ENCODE measurements around the gene PSMB8. TPM values are rescaled to one million over a fixed set of nuclear protein-coding genes. Genes with fewer than 3 reads are reported as not detected.
A peak's percentile ranks its signal among the peaks of the same experiment; 100 is the strongest.

PSMB8 gene
- total and polyA plus RNA-seq, 4 donors: 12.4 to 30.4 (median 13.2) TPM

GRCh38 chr6:32860674-32861073, 16.8 kb upstream of the PSMB8 start:
- no peak for DNase-seq (ENCODE audit: low read depth in 4 of 6, low spot score in 6 of 6)
- WGBS (ENCODE audit: insufficient coverage): no CpG with 5 or more reads among the region's 1 CpG
- H3K4me3 ChIP-seq (ENCODE audit: low read depth, low read length): no peak overlapping the region
- H3K4me1 ChIP-seq (ENCODE audit: control insufficient read depth, insufficient read depth, low read length): no peaks in the 10 kb centered on the region
- H3K9me3 ChIP-seq (ENCODE audit: control insufficient read depth, insufficient read depth, low read length): no peaks in the 10 kb centered on the region
- H3K36me3 ChIP-seq (ENCODE audit: control insufficient read depth, insufficient read depth, low read length): no peaks in the 10 kb centered on the region
- H3K27me3 ChIP-seq (ENCODE audit: control insufficient read depth, insufficient read depth, low read length): peaks cover 24% of the 10 kb centered on the region
- no peak overlapping the region for H3K27ac ChIP-seq (ENCODE audit: low read depth, low read length)

- no peak overlapping the region for H3K27ac ChIP-seq (ENCODE audit: low read depth, low read length)
- H3K27me3 ChIP-seq (ENCODE audit: control insufficient read depth, insufficient read depth, low read length): peaks cover 33% of the 10 kb centered on the region
- 86% methylated on average over 5 of the region's 5 CpGs for WGBS (ENCODE audit: insufficient coverage)
- peaks cover 16% of the 10 kb centered on the region for H3K4me1 ChIP-seq (ENCODE audit: control insufficient read depth, insufficient read depth, low read length)
- no peak overlapping the region for H3K4me3 ChIP-seq (ENCODE audit: low read depth, low read length)
- DNase-seq (ENCODE audit: low read depth in 4 of 6, low spot score in 6 of 6): no peak
- H3K9me3 ChIP-seq (ENCODE audit: control insufficient read depth, insufficient read depth, low read length): no peaks in the 10 kb centered on the region
- H3K36me3 ChIP-seq (ENCODE audit: control insufficient read depth, insufficient read depth, low read length): no peaks in the 10 kb centered on the region
These were observed 14.3 kb upstream of the PSMB8 start for GRCh38 chr6:32858194-32858593.

DNA sequence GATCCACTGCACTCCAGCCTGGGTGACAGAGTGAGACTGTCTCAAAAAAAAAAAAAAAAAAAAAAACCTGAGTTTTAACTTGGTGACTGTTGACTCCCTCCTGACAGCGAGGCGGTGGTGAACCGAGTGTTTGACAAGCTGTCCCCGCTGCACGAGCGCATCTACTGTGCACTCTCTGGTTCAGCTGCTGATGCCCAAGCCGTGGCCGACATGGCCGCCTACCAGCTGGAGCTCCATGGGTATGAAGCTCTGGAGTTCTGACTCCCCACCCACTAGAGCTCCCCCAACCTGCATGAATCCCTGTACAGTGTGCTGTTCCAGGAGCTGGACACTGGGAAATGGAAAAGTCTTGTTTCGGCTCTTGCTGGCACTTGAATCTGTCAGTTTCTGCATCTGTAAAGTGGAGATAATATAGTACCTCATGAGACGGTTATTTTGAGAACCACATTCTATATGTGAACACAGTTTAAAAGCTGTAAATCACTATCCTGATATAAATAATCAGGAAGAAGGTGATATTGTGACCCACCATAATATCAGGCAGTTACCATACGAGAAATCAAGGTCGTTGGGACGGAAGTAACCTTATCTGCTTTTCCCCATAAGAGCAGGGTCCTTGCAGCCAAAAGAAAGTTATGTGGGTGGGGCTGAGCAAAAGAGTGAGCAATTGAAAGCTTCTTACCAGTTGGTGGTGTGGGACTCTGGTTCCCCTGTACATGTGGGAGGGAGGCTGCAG, 13.5 kb upstream of the PSMB8 start:
- Histone ChIP-seq H3K27me3 (ENCODE audit: control insufficient read depth, insufficient read depth, low read length) (peaks cover 38% of the 10 kb centered on the region), H3K4me3 (ENCODE audit: low read depth, low read length) (no peak overlapping the region), H3K4me1 (ENCODE audit: control insufficient read depth, insufficient read depth, low read length) (peaks cover 25% of the 10 kb centered on the region), H3K36me3 (ENCODE audit: control insufficient read depth, insufficient read depth, low read length) (no peaks in the 10 kb centered on the region), H3K27ac (ENCODE audit: low read depth, low read length) (no peak overlapping the region), H3K9me3 (ENCODE audit: control insufficient read depth, insufficient read depth, low read length) (no peaks in the 10 kb centered on the region)
- DNase-seq (ENCODE audit: low read depth in 4 of 6, low spot score in 6 of 6): no peak
- WGBS (ENCODE audit: insufficient coverage): 89% methylated on average over 9 of the region's 14 CpGs

DNA sequence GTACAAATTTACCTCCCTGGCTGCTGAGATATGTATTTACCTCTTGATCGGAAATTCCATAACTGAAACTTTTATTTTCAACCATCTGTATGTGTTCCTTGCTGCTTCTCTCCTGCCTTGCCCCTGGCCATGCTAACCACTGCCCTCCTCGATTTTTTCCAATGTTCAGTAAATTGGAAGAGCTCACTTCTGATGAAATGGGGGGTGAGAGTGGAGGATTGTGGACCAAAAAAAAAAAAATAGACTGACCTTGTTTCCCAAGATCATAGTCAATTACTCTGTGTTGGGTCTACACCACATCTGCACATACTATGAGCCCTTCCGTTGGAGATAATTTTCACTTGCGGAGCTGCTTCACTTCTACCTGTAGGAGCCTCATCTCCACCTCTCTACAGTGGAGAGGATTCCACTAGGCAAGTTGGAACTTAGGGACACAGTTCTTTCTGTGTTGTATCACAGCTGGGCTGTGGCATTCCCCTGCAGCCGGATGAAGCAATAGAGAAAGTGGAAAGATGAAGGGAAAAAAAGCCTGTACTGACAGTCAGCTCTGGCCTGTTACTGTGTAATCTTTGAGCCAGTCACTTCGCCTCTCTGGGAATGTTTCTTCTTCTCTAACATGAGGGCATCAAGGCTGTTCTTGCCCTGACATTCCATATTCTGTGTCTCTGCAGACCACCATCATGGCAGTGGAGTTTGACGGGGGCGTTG, 11.8 kb upstream of the PSMB8 start:
- Histone ChIP-seq H3K27me3 (ENCODE audit: control insufficient read depth, insufficient read depth, low read length) (peaks cover 39% of the 10 kb centered on the region), H3K27ac (ENCODE audit: low read depth, low read length) (no peak overlapping the region), H3K4me1 (ENCODE audit: control insufficient read depth, insufficient read depth, low read length) (peaks cover 30% of the 10 kb centered on the region), H3K36me3 (ENCODE audit: control insufficient read depth, insufficient read depth, low read length) (peaks cover 4% of the 10 kb centered on the region), H3K4me3 (ENCODE audit: low read depth, low read length) (no peak overlapping the region), H3K9me3 (ENCODE audit: control insufficient read depth, insufficient read depth, low read length) (no peaks in the 10 kb centered on the region)
- 97% methylated on average over 3 of the region's 8 CpGs for WGBS (ENCODE audit: insufficient coverage)
- no peak for DNase-seq (ENCODE audit: low read depth in 4 of 6, low spot score in 6 of 6)

GRCh38 chr6:32854376-32855178, 10.7 kb upstream of the PSMB8 start:
- peak overlapping the region; percentile 86 for H3K4me3 ChIP-seq (ENCODE audit: low read depth, low read length)
- no peaks in the 10 kb centered on the region for H3K9me3 ChIP-seq (ENCODE audit: control insufficient read depth, insufficient read depth, low read length)
- H3K36me3 ChIP-seq (ENCODE audit: control insufficient read depth, insufficient read depth, low read length): peaks cover 6% of the 10 kb centered on the region
- peak in 1 of 6 donors; percentile 21 for DNase-seq (ENCODE audit: low read depth in 4 of 6, low spot score in 6 of 6)
- peaks cover 39% of the 10 kb centered on the region for H3K27me3 ChIP-seq (ENCODE audit: control insufficient read depth, insufficient read depth, low read length)
- peak overlapping the region; percentile 99 for H3K27ac ChIP-seq (ENCODE audit: low read depth, low read length)
- 11% methylated on average over 17 of the region's 24 CpGs for WGBS (ENCODE audit: insufficient coverage)
- H3K4me1 ChIP-seq (ENCODE audit: control insufficient read depth, insufficient read depth, low read length): peaks cover 30% of the 10 kb centered on the region

- H3K27ac ChIP-seq (ENCODE audit: low read depth, low read length): peak within 1 kb of the TSS; percentile 99
- peaks cover 41% of the 10 kb centered on the region for H3K27me3 ChIP-seq (ENCODE audit: control insufficient read depth, insufficient read depth, low read length)
- DNase-seq (ENCODE audit: low read depth in 4 of 6, low spot score in 6 of 6): peak; percentile 67 to 96 (median 81)
- H3K4me3 ChIP-seq (ENCODE audit: low read depth, low read length): peak within 1 kb of the TSS; percentile 86
- peaks cover 6% of the 10 kb centered on the region for H3K36me3 ChIP-seq (ENCODE audit: control insufficient read depth, insufficient read depth, low read length)
- no peaks in the 10 kb centered on the region for H3K9me3 ChIP-seq (ENCODE audit: control insufficient read depth, insufficient read depth, low read length)
- WGBS (ENCODE audit: insufficient coverage): under 1% methylated on average over 68 of the region's 68 CpGs
- H3K4me1 ChIP-seq (ENCODE audit: control insufficient read depth, insufficient read depth, low read length): peaks cover 30% of the 10 kb centered on the region
These were observed 9.9 kb upstream of the PSMB8 start, which contains the start of the genes PSMB9 and TAP1 for GRCh38 chr6:32853541-32854375. PSMB9 (plus strand) TSS chr6:32854192; CDS start chr6:32854230, 38 bp downstream. TAP1 (minus strand) TSS chr6:32853704; CDS start chr6:32853636, 68 bp downstream.

- H3K36me3 ChIP-seq (ENCODE audit: control insufficient read depth, insufficient read depth, low read length): peaks cover 9% of the 10 kb centered on the region
- peak overlapping the region; percentile 99 for H3K27ac ChIP-seq (ENCODE audit: low read depth, low read length)
- peak in 3 of 6 donors; percentile 17 to 62 (median 37) for DNase-seq (ENCODE audit: low read depth in 4 of 6, low spot score in 6 of 6)
- peaks cover 30% of the 10 kb centered on the region for H3K4me1 ChIP-seq (ENCODE audit: control insufficient read depth, insufficient read depth, low read length)
- 1% methylated on average over 41 of the region's 41 CpGs for WGBS (ENCODE audit: insufficient coverage)
- peaks cover 37% of the 10 kb centered on the region for H3K27me3 ChIP-seq (ENCODE audit: control insufficient read depth, insufficient read depth, low read length)
- no peaks in the 10 kb centered on the region for H3K9me3 ChIP-seq (ENCODE audit: control insufficient read depth, insufficient read depth, low read length)
- peak overlapping the region; percentile 86 for H3K4me3 ChIP-seq (ENCODE audit: low read depth, low read length)
These were observed 9.1 kb upstream of the PSMB8 start for GRCh38 chr6:32852844-32853540.

DNA sequence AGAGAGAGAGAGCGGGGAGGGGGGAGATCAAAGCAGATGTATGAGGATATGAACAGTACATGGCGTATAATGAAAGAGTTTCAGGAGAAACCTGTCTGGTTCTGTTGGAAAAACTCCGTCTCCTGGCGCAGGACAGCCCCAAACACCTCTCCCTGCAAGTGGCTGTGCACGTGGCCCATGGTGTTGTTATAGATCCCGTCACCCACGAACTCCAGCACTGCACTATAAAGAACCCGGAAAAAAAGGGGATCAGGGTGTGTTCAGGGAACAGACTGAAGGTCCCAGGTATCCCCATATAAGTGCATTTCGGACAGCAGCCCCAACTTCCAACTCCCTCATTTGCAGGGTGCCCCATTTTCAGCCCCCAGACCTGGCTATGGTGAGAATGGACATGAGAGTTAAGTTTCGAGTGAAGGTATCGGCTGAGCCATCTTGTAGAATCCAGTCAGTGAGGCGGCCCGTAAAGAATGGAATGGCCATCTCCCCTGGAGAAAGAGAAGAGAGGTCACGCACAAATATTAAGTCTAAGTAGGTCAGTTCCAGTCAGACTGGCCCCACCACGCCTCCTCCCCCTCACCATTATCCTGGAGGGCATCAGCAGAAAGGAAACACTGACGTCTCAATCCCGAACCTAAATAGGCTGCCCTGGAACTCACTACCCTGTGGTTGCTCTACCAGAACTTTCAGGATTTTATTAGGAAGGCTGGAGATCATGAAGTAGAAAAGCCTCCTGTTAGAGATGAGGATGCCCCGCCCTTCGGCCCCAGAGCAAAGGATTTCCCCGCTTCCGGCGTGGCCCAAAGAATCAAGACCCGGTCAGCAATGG, 8.4 kb upstream of the PSMB8 start:
- Histone ChIP-seq H3K9me3 (ENCODE audit: control insufficient read depth, insufficient read depth, low read length) (no peaks in the 10 kb centered on the region), H3K27me3 (ENCODE audit: control insufficient read depth, insufficient read depth, low read length) (peaks cover 34% of the 10 kb centered on the region), H3K4me3 (ENCODE audit: low read depth, low read length) (peak overlapping the region; percentile 86), H3K27ac (ENCODE audit: low read depth, low read length) (peak overlapping the region; percentile 99), H3K36me3 (ENCODE audit: control insufficient read depth, insufficient read depth, low read length) (peaks cover 16% of the 10 kb centered on the region), H3K4me1 (ENCODE audit: control insufficient read depth, insufficient read depth, low read length) (peaks cover 30% of the 10 kb centered on the region)
- 50% methylated on average over 16 of the region's 23 CpGs for WGBS (ENCODE audit: insufficient coverage)
- DNase-seq (ENCODE audit: low read depth in 4 of 6, low spot score in 6 of 6): no peak

Measured in spinal cord (tissue), 10 donors.